Lung microvascular endothelial cell (primary cell): ENCODE measurements around the gene HELZ. TPM values are rescaled to one million over a fixed set of nuclear protein-coding genes. Genes with fewer than 3 reads are reported as not detected.

Source experiments
- DNase-seq, 2 donors: peaks; one replicate each; pipeline versions ENCODE4 v3.0.0 to v3.0.0-alpha.2; 2010; ENCODE audit warnings: low read depth in 2 of 2
- total RNA-seq: library from RNA; depleted of rRNA; stranded (reverse); fragments of >200 nt; gene quantifications from 2 replicates; pipeline ENCODE4 v1.2.1, GENCODE V29; 2014

HELZ gene
- total RNA-seq, 1 donor from 2014 or later, result 32.1 TPM

DNA sequence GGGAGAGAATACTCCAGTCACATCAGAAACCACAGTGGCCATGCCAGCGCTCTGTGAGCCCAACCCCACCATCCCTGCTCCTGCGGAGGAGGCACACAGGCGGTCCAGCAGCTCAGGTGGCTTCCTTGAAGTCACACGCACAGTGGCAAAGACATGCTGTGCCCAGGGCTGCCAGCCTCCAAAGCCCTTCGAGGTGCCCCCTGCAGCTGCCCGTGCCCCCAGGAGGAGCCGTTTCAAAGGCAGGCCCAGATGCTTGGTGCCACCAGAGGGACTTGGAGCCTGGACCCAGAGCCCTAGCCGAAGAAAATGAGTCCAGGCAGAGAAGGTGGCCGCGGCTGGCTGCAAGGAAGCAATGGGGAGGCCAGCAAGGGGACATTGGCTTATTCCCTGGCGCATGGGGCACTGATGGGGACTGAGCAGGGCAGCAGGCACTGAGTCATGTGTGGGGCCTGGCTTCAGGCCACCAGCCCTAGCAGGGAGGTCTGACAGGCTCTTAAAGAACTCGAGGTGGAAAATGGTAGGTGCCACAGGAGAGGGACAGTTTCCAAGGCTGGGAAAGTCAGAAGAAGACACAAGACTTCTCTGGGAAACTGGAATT, 217.9 kb downstream of the HELZ start:
- no peak for DNase-seq

DNA sequence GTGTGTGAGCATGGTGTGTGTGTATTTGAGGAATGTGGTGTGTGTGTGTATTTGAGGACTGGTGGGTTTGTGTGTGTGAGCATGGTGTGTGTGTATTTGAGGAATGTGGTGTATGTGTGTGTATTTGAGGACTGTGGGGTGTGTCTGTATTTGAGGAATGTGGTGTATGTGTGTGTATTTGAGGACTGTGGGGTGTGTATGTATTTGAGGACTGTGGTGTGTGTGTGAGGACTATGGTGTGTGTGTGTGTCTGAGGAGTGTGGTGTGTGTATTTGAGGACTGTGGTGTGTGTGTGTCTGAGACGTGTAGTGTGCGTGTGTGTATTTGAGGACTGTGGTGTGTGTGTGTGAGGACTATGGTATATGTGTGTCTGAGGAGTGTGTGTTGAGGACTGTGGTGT, 218.7 kb downstream of the HELZ start:
- DNase-seq, result no peak

DNA sequence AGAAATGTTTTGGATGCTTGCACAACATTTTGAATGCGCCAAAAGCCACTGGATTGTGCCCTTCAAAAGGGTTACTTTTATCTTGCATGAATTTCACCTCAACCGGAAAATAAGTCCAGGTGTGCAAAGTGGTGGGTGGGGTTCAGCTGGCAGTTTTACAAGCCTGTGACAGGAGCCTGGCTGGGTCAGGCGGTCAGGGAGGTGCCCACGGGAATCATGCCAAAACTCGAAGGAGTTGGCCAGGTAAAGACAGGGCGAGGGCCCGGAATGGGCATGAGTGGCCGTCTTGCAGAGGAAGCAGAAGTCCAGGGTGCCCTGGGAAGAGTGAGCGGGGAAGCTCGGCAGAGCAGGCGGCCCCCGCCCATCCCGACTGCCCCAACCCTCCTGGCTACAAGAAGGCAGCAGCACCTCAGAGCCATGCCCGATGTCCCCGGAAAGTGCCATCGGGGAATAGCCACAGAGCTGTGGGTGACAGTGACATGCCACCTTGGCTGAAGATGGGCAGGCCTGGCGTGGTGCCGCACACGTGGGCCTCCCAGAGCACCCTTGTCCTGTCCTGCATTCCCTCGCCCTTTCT, 219.7 kb downstream of the HELZ start:
- DNase-seq, result no peak

DNA sequence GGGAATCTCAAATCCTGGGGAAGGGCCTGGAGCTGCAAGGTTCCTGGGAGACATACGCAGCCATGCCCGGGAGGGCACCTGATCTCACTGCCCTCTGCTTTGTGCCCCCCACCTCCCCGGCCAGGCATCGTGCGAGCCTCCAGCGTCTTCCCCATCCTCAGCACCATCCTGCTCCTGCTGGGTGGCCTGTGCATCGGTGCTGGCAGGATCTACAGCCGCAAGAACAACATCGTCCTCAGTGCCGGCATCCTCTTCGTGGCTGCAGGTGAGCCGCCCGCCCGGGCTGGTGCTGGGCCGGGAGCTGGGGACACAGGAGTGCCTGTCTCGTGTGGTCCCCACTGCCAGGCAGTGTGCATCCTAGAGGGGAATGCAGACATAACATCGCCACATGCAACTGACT, 220.3 kb downstream of the HELZ start:
- no peak for DNase-seq

DNA sequence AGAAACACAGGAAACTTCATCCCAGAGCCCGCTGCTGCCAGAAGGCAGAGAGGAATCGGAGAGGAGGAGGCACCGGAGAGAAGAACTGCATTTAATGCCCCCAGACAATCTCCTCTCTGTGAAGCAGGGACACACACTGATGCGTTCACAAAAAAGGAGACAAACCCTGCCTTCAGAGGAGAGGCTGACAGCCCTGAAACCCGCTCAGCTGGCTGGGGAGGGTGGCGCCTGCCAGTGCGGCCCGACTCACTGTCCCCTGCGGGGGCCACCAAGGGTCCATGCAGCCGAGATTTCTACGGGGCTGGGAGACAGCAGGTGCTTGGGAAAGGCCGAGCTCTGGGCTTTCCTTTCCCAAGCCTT, 222.6 kb downstream of the HELZ start:
- no peak for DNase-seq

DNA sequence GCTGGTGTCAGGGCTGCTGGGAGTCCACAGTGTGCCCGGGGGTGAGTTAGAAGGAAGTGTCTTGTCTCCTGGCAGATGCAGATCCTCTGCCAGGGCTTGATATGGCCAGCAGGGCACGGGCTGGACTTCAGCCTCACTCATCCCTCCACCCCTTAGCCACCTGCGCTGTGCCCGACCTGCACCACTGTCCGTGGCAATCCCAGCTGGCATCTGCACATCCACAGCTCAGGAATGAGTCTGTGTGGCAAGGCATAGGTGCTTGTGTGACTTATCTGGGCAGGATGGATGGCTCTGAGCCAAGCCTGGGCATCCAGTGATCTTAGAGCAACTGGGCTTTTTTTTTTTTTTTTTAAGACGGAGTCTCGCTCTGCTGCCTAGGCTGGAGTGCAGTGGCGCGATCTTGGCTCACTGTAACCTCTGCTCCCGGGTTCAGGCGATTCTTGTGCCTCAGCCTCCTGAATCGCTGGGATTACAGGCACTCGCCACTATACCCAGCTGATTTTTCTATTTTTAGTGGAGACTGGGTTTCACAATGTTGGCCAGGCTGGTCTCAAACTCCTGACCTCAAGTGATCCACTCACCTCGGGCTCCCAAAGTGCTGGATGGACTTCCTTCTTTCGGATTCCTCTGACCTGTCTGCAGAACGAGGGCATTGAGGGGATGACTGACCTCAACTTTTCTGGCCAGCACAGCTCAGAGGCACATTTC, 223.1 kb downstream of the HELZ start:
- DNase-seq, result no peak

DNA sequence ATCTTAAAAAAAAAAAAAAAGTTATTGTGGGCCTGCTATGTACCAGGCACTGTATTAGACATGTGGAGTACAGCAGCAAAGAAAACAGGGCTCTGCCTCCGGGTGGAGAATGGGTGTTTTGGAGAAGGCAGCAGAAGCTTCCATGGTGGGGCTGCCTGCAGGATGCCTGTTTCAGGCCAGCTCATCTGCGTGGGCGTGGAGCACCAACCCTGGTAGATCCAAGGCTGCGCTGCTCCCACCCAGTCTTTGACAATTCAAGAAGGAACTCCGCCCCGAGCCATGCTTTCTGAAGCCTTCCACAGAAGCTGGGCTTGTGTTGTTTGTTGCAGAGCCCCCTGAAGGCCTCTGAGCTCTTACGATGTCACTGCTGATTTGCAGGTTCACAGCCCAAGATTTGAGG, 223.8 kb downstream of the HELZ start:
- no peak for DNase-seq

Other genes starting within 250 kb of the HELZ start
- gene CACNG1, start 200.6 kb downstream of the HELZ start, total RNA-seq, result not detected in 2 replicates
- gene PSMD12, start 121.4 kb upstream of the HELZ start, total RNA-seq, result 16.6 and 21.0 TPM in 2 replicates
- 11.8 and 16.1 TPM in 2 replicates for gene PITPNC1, start 132.1 kb upstream of the HELZ start, total RNA-seq